DMS153 treated with DMSO at 0.1 percent for 48 hours (cell line): ENCODE data around the gene LYVE1.
"Not testable (repeated sequence)": the region's sequence is repeated elsewhere in the genome, so short reads cannot be mapped to it uniquely, and the experiment has no call there.

Source experiments
- DNase-seq: peaks from one replicate; lab custom pipeline; 2025; ENCODE audit not compliant: unreplicated experiment; lab: John Stamatoyannopoulos, UW

LYVE1 gene

GRCh38 chr11:10568486-10568941, at the start of gene LYVE1:
Gene LYVE1 (minus strand): TSS chr11:10568665. CDS start chr11:10568532, 133 bp downstream.
- DNase-seq = no peak

GRCh38 chr11:10617551-10617950, 49.1 kb upstream of the LYVE1 start:
- no peak for DNase-seq

GRCh38 chr11:10611979-10612862, 43.8 kb upstream of the LYVE1 start:
- DNase-seq = no peak

GRCh38 chr11:10609636-10610035, 41.2 kb upstream of the LYVE1 start:
- no peak for DNase-seq

GRCh38 chr11:10608584-10608983, 40.1 kb upstream of the LYVE1 start:
- no peak for DNase-seq

GRCh38 chr11:10607462-10608132, 39.1 kb upstream of the LYVE1 start:
- no peak for DNase-seq

- DNase-seq = no peak
Observed at GRCh38 chr11:10606536-10607208, 38.2 kb upstream of the LYVE1 start.

GRCh38 chr11:10605941-10606381, 37.5 kb upstream of the LYVE1 start:
- no peak for DNase-seq

- no peak for DNase-seq
Observed at GRCh38 chr11:10604798-10605197, 36.3 kb upstream of the LYVE1 start.

GRCh38 chr11:10604340-10604748, 35.9 kb upstream of the LYVE1 start:
- no peak for DNase-seq

- DNase-seq = no peak
Observed at GRCh38 chr11:10603721-10604297, 35.3 kb upstream of the LYVE1 start.

GRCh38 chr11:10602945-10603344, 34.5 kb upstream of the LYVE1 start:
- no peak for DNase-seq

GRCh38 chr11:10602366-10602765, 33.9 kb upstream of the LYVE1 start:
- no peak for DNase-seq

GRCh38 chr11:10601837-10602236, 33.4 kb upstream of the LYVE1 start:
- DNase-seq = no peak

- DNase-seq = no peak
Observed at GRCh38 chr11:10600570-10601248, 32.2 kb upstream of the LYVE1 start.

GRCh38 chr11:10599388-10600175, 31.1 kb upstream of the LYVE1 start:
- no peak for DNase-seq

- no peak for DNase-seq
Observed at GRCh38 chr11:10598816-10599215, 30.4 kb upstream of the LYVE1 start.

- DNase-seq = no peak
Observed at GRCh38 chr11:10597877-10598351, 29.4 kb upstream of the LYVE1 start.

- not testable (repeated sequence) for DNase-seq
Observed at GRCh38 chr11:10595840-10596239, 27.4 kb upstream of the LYVE1 start.

GRCh38 chr11:10594407-10594806, 25.9 kb upstream of the LYVE1 start:
- no peak for DNase-seq
